Retinal pigment epithelial cell (primary cell): ENCODE data around the gene AKAP13.

Source experiments
- DNase-seq: peaks from one replicate; pipeline ENCODE4 v3.0.0-alpha.2; 2010; ENCODE audit warnings: low read depth
- H3K4me3 ChIP-seq: 2 replicates; pipeline ENCODE4 v1.5.1; 2011; ENCODE audit warnings: mild to moderate bottlenecking, low read length, control low read depth, moderate library complexity
- CTCF ChIP-seq: conservative IDR thresholded peaks from 2 replicates; pipeline ENCODE4 v1.5.1; 2011; ENCODE audit warnings: low read depth, low read length, control low read depth, inconsistent platforms

AKAP13 gene

GRCh38 chr15:85555875-85556617 is 175.6 kb downstream of the AKAP13 start:
- no peak for TF ChIP-seq CTCF
- no peak overlapping the region for H3K4me3 ChIP-seq
- DNase-seq, result no peak

DNA sequence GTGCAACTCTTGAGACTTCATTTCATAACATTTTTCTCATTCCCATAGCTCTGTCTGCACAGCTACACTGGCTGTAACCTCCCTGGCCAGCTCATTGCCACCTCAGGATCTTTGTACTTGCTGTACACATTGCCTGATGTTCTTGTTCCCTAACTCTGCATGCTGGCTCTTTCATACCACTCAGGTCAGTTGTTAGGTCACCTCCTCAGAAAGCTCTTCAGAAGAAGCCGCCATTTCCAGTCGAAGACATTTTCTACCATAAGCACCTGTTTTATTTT is 176.2 kb downstream of the AKAP13 start:
- DNase-seq, result no peak
- H3K4me3 ChIP-seq, result no peak overlapping the region

DNA sequence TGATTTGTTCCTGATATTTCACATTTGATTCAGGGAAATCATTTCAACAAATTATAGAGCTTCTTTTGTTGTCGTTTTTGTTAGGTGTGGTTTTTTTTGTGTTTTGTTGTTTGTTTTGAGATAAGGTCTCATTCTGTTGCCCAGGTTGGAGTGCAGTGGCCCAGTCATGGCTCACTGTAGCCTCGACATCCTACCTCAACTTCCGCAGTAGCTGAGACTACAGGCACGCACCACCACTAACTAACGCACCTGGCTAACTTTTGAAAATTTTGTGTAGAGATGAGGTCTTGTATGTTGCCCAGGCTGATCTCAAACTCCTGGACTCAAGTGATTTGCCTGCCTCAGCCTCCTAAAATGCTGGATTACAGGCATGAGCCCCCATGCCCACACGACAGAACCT is 177.0 kb downstream of the AKAP13 start:
- no peak for DNase-seq
- no peak overlapping the region for H3K4me3 ChIP-seq
- TF ChIP-seq CTCF, result no peak

More for the DNA sequence above, 176.2 kb downstream of the AKAP13 start:
- TF ChIP-seq CTCF, result no peak

GRCh38 chr15:85558848-85559247 is 178.4 kb downstream of the AKAP13 start:
- no peak for TF ChIP-seq CTCF
- DNase-seq, result no peak
- H3K4me3 ChIP-seq, result no peak overlapping the region

DNA sequence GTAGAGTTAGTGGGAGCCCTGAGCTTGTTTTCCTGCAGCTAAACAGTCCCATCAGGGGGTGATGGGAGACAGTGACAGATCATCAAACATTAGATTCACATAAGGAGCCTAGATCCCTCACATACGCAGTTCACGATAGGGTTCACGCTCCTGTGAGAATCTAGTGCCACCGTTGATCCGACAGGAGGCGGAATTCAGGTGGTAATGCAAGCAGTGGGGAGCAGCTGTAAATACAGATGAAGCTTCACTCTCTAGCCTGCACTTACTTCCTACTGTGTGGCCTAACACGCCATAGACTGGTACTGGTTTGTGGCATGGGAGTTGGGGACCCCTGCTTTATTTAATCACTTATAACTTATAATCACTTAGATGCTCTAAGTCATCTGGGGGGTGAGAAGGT is 179.1 kb downstream of the AKAP13 start:
- TF ChIP-seq CTCF, result no peak
- no peak for DNase-seq
- no peak overlapping the region for H3K4me3 ChIP-seq

- no peak overlapping the region for H3K4me3 ChIP-seq
- no peak for DNase-seq
- no peak for TF ChIP-seq CTCF
Measured at GRCh38 chr15:85562824-85563223, 182.4 kb downstream of the AKAP13 start.

DNA sequence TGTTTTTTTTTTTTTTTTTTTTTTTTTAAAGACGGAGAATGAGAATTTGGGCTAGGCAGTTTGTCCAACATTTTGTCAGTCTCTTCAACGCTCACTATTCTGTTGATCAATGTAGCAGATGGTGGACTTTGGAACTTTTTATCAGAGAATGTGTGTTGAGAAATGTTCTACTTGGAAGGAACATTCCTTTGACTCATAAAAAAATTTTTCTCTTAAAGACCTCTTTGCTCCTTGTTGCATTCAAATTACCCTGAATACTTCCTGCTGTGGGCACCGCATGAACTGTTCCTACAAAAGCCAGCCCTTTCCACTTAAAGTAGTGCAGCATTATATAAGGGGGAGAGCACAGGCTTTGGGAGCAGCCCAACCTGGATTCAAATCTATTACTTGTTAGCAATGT is 182.9 kb downstream of the AKAP13 start:
- H3K4me3 ChIP-seq, result no peak overlapping the region
- TF ChIP-seq CTCF, result no peak
- no peak for DNase-seq
